Measurements from ENCODE around the gene GRIA3.
"Not testable (repeated sequence)": the region's sequence is repeated elsewhere in the genome, so short reads cannot be mapped to it uniquely, and the experiment has no call there.

The GRIA3 gene

GRCh38 chrX:123358457-123358856 is 174.4 kb downstream of the GRIA3 start:
- no peak for DNase-seq

- DNase-seq = no peak
Observed at GRCh38 chrX:123361371-123361770, 177.3 kb downstream of the GRIA3 start.

GRCh38 chrX:123386196-123386595 is 202.1 kb downstream of the GRIA3 start:
- DNase-seq = not testable (repeated sequence)

- DNase-seq = no peak
Observed at GRCh38 chrX:123392921-123393320, 208.8 kb downstream of the GRIA3 start.

GRCh38 chrX:123399709-123400108 is 215.6 kb downstream of the GRIA3 start:
- no peak for DNase-seq

- DNase-seq = no peak
Observed at GRCh38 chrX:123405231-123405630, 221.2 kb downstream of the GRIA3 start.

GRCh38 chrX:123408821-123409737 is 225.0 kb downstream of the GRIA3 start:
- DNase-seq = no peak

- DNase-seq = no peak
Observed at GRCh38 chrX:123422875-123423274, 238.8 kb downstream of the GRIA3 start.

- DNase-seq = no peak
Observed at GRCh38 chrX:123424546-123424945, 240.5 kb downstream of the GRIA3 start.

- no peak for DNase-seq
Observed at GRCh38 chrX:123425471-123425870, 241.4 kb downstream of the GRIA3 start.

GRCh38 chrX:123425904-123426303 is 241.8 kb downstream of the GRIA3 start:
- no peak for DNase-seq

- no peak for DNase-seq
Observed at GRCh38 chrX:123432361-123433150, 248.5 kb downstream of the GRIA3 start.

GRCh38 chrX:123436512-123437136 is 252.5 kb downstream of the GRIA3 start:
- DNase-seq = no peak

- not testable (repeated sequence) for DNase-seq
Observed at GRCh38 chrX:123439926-123440325, 255.8 kb downstream of the GRIA3 start.

GRCh38 chrX:123442764-123443163 is 258.7 kb downstream of the GRIA3 start:
- no peak for DNase-seq

- no peak for DNase-seq
Observed at GRCh38 chrX:123447506-123447905, 263.4 kb downstream of the GRIA3 start.

- DNase-seq = no peak
Observed at GRCh38 chrX:123449335-123449734, 265.3 kb downstream of the GRIA3 start.

- DNase-seq = no peak
Observed at GRCh38 chrX:123450222-123450621, 266.1 kb downstream of the GRIA3 start.

GRCh38 chrX:123454712-123455431 is 270.8 kb downstream of the GRIA3 start:
- DNase-seq = no peak

GRCh38 chrX:123455693-123456092 is 271.6 kb downstream of the GRIA3 start:
- DNase-seq = no peak

GRCh38 chrX:123464709-123465108 is 280.6 kb downstream of the GRIA3 start:
- no peak for DNase-seq

GRCh38 chrX:123468481-123468880 is 284.4 kb downstream of the GRIA3 start:
- no peak for DNase-seq

Data from SIG-M5 (cell line).